ENCODE results near the gene LDLRAD4. TPM values are rescaled to one million over a fixed set of nuclear protein-coding genes. Genes with fewer than 3 reads are reported as not detected.

LDLRAD4 gene
- polyA plus RNA-seq, 1 of the 3 experiments (the other 2 are of a cell fraction): 0.16 TPM

- Histone ChIP-seq H3K4me3 (ENCODE audit: low read depth in 2 of 2, low read length in 1 of 2) (no peak overlapping the region), H3K4me2 (no peak overlapping the region), H3K27me3 (ENCODE audit: insufficient read depth) (no peaks in the 10 kb centered on the region), H2AFZ (ENCODE audit: low read depth) (no peak overlapping the region), H3K36me3 (replicated peaks in 1 of 2; ENCODE audit: control insufficient read depth in 1 of 2, insufficient read depth in 2 of 2, low read length in 1 of 2) (no peaks in the 10 kb centered on the region), H3K4me1 (ENCODE audit: control insufficient read depth in 1 of 2, insufficient read depth in 2 of 2, low read depth in 1 of 2, low read length in 1 of 2) (peaks cover 0 to 16% of the 10 kb centered on the region in 2 experiments; a peak in 2 of 4 replicates), H3K9me2 (no peaks in the 10 kb centered on the region), H3K9me3 (no peaks in the 10 kb centered on the region), H3K79me2 (ENCODE audit: insufficient read depth) (no peaks in the 10 kb centered on the region), H4K20me1 (ENCODE audit: insufficient read depth) (no peaks in the 10 kb centered on the region), H3K27ac (ENCODE audit: low read depth in 2 of 2, low read length in 1 of 2) (no peak overlapping the region), H3K9ac (no peak overlapping the region), H3F3A (replicated peaks; ENCODE audit: insufficient read depth) (no peaks in the 10 kb centered on the region)
- DNase-seq: no peak
- ChIA-PET CTCF (interaction anchor here (0.5 to 1.0 kb wide), 4 partner anchors 12 to 64 kb away, joined by 3 to 4 read pairs (median 3); no protein-coding TSS in a partner anchor), POLR2A (no interaction called here)
- 86% methylated on average over 5 of the region's 5 CpGs for WGBS (ENCODE audit: low lambda C conversion rate)
- TF ChIP-seq RFX5 (IDR thresholded peaks at IDR 0.05; ENCODE audit: low read length): no peak
- TF ChIP-seq CHD2 (IDR thresholded peaks at IDR 0.05; ENCODE audit: low read length, partially characterized antibody): no peak
- no peak for TF ChIP-seq RCOR1 (IDR thresholded peaks at IDR 0.05; ENCODE audit: low read length)
- TF ChIP-seq TEAD4 (IDR thresholded peaks at IDR 0.05; ENCODE audit: borderline replicate concordance, insufficient read depth): no peak
- TF ChIP-seq REST (IDR thresholded peaks at IDR 0.05; ENCODE audit: low read depth, low read length): no peak
- no peak for TF ChIP-seq RXRA (IDR thresholded peaks at IDR 0.05; ENCODE audit: borderline replicate concordance, low read depth)
- TF ChIP-seq MEF2A (IDR thresholded peaks at IDR 0.05; ENCODE audit: borderline replicate concordance, low read depth): no peak
- no peak for TF ChIP-seq PBX3 (IDR thresholded peaks at IDR 0.05)
- no peak for TF ChIP-seq GABPA (IDR thresholded peaks at IDR 0.05; ENCODE audit: low read depth)
- TF ChIP-seq IRF3 (IDR thresholded peaks at IDR 0.05; ENCODE audit: low read depth, low read length): no peak
- TF ChIP-seq JUND (IDR thresholded peaks at IDR 0.05): no peak
- no peak for TF ChIP-seq USF1 (IDR thresholded peaks at IDR 0.05; ENCODE audit: borderline replicate concordance, low read depth)
- TF ChIP-seq USF2 (IDR thresholded peaks at IDR 0.05; ENCODE audit: borderline replicate concordance, low read depth, low read length): no peak
Measured at GRCh38 chr18:13572148-13572547, 353.6 kb downstream of the LDLRAD4 start.

Data from SK-N-SH (cell line).